Measurements from ENCODE around the gene HEPACAM2. TPM values are rescaled to one million over a fixed set of nuclear protein-coding genes. Genes with fewer than 3 reads are reported as not detected.

Gene HEPACAM2
- total RNA-seq, 1 experiment from 2014 or later, result not detected

GRCh38 chr7:93196336-93196735 is 29.9 kb downstream of the HEPACAM2 start:
- Histone ChIP-seq H3K9ac (ENCODE audit: extremely low read depth, insufficient read length, low read length) (no peak overlapping the region), H4K91ac (ENCODE audit: insufficient read length, low read depth, low read length) (no peak overlapping the region), H2BK20ac (ENCODE audit: low read depth, low read length, poor library complexity, severe bottlenecking) (no peak overlapping the region), H2BK15ac (ENCODE audit: low read depth, low read length) (no peak overlapping the region), H3K27ac (ENCODE audit: insufficient read length, low read depth, low read length) (no peak overlapping the region), H3T11ph (ENCODE audit: low read length) (no peak overlapping the region), H3K23me2 (ENCODE audit: insufficient read length, low read depth, low read length, poor library complexity, severe bottlenecking) (no peaks in the 10 kb centered on the region), H3K18ac (ENCODE audit: insufficient read length, low read depth, low read length) (no peak overlapping the region), H3K4ac (ENCODE audit: low read depth, low read length) (no peak overlapping the region), H2BK12ac (ENCODE audit: insufficient read length, low read depth, low read length) (no peak overlapping the region), H4K8ac (replicated peaks; ENCODE audit: insufficient read length, low read depth, low read length) (no peak overlapping the region), H2AK5ac (ENCODE audit: insufficient read length, low read length) (no peak overlapping the region), H2BK5ac (ENCODE audit: insufficient read length, low read length) (no peak overlapping the region), H3K56ac (ENCODE audit: insufficient read length, low read depth, low read length) (no peak overlapping the region), H3K79me1 (ENCODE audit: insufficient read depth, low read depth, low read length, poor library complexity, severe bottlenecking) (no peaks in the 10 kb centered on the region), H2AFZ (ENCODE audit: low read length) (no peak overlapping the region), H3K79me2 (ENCODE audit: insufficient read depth, low read length) (no peaks in the 10 kb centered on the region), H3K4me2 (ENCODE audit: insufficient read depth, insufficient read length, low read length) (no peak overlapping the region), H2BK120ac (ENCODE audit: low read depth, low read length, poor library complexity, severe bottlenecking) (no peak overlapping the region), H4K20me1 (ENCODE audit: control insufficient read depth, insufficient read depth, insufficient read length) (no peaks in the 10 kb centered on the region), H3K27me3 (ENCODE audit: insufficient read depth, low read length) (no peaks in the 10 kb centered on the region), H3K14ac (ENCODE audit: insufficient read depth, low read length) (no peak overlapping the region), H3K4me1 (ENCODE audit: insufficient read depth, low read length) (no peaks in the 10 kb centered on the region), H4K5ac (ENCODE audit: insufficient read length, low read depth, low read length) (no peak overlapping the region), H3K23ac (ENCODE audit: insufficient read length, low read depth, low read length) (no peak overlapping the region), H3K9me3 (ENCODE audit: control insufficient read depth, low read depth, low read length) (no peaks in the 10 kb centered on the region)
- Mint-ChIP-seq H3K27ac (no peak overlapping the region), H3K9me3 (no peaks in the 10 kb centered on the region), H3K4me1 (no peaks in the 10 kb centered on the region), H3K4me3 (no peak overlapping the region), H3K36me3 (ENCODE audit: insufficient read depth in 1 of 3, low read depth in 3 of 3) (no peaks in the 10 kb centered on the region), H3K27me3 (ENCODE audit: low read depth) (peaks cover 16% of the 10 kb centered on the region)
- no CpG with 5 or more reads among the region's 2 CpGs for WGBS (ENCODE audit: extremely low coverage, insufficient read length, low lambda C conversion rate)
- no peak for DNase-seq
- TF ChIP-seq CTCF (conservative IDR thresholded peaks at IDR 0.05), result no peak
